HepG2 (cell line): ENCODE data around the gene ZNF526. TPM values are rescaled to one million over a fixed set of nuclear protein-coding genes. Genes with fewer than 3 reads are reported as not detected.

ENCODE experiments used
- AGO2 ChIP-seq: fragments of 200-400 bp; formaldehyde crosslinking; optimal IDR thresholded peaks from 2 replicates; pipeline ENCODE3; 2017; ENCODE audit warnings: mild to moderate bottlenecking, low read depth, low read length, moderate library complexity
- BRD4 ChIP-seq: sonication (generic); formaldehyde crosslinking; IDR thresholded peaks from 2 replicates; pipeline ENCODE4 v1.4.0; 2020; ENCODE audit warnings: missing genetic modification reagents
- FOXP1 ChIP-seq, 2 experiments: fragments of 450-650 bp in 1 of 2; IDR thresholded peaks; 2 replicates each; pipeline ENCODE4 v1.6.1; 2017 to 2018; ENCODE audit warnings: antibody characterized with exemption in 1 of 2
- NFYB ChIP-seq: sonication (generic); formaldehyde crosslinking; IDR thresholded peaks from 2 replicates; pipeline ENCODE4 v1.4.0; 2020; ENCODE audit warnings: missing genetic modification reagents
- NR2C2 ChIP-seq: sonication (generic); formaldehyde crosslinking; IDR thresholded peaks from 2 replicates; pipeline ENCODE4 v1.4.0; 2020; ENCODE audit warnings: missing genetic modification reagents, mild to moderate bottlenecking, moderate library complexity, borderline replicate concordance
- SALL2 ChIP-seq: sonication (generic); formaldehyde crosslinking; IDR thresholded peaks from 2 replicates; pipeline ENCODE4 v1.8.1; 2023; ENCODE audit warnings: mild to moderate bottlenecking, missing genetic modification reagents, inconsistent platforms
- SAP130 ChIP-seq: IDR thresholded peaks from 2 replicates; pipeline ENCODE4 v1.6.1; 2016; ENCODE audit warnings: low read depth
- SP2 ChIP-seq: sonication (generic); formaldehyde crosslinking; IDR thresholded peaks from 2 replicates; pipeline ENCODE4 v1.5.1; 2020; ENCODE audit warnings: mild to moderate bottlenecking, missing genetic modification reagents
- SRY ChIP-seq: sonication (generic); formaldehyde crosslinking; IDR thresholded peaks from 2 replicates; pipeline ENCODE4 v1.8.0; 2022; ENCODE audit warnings: mild to moderate bottlenecking, missing genetic modification reagents
- ZNF326 ChIP-seq: sonication (generic); formaldehyde crosslinking; IDR thresholded peaks from 2 replicates; pipeline ENCODE4 v1.4.0; 2020; ENCODE audit warnings: missing genetic modification reagents, borderline replicate concordance
- ZNF512 ChIP-seq: sonication (generic); formaldehyde crosslinking; IDR thresholded peaks from 2 replicates; pipeline ENCODE4 v1.4.0; 2020; ENCODE audit warnings: mild to moderate bottlenecking, missing genetic modification reagents
- ZNF549 ChIP-seq: sonication (generic); formaldehyde crosslinking; IDR thresholded peaks from 2 replicates; pipeline ENCODE4 v1.5.0; 2020; ENCODE audit warnings: missing genetic modification reagents
- ZNF629 ChIP-seq: sonication (generic); formaldehyde crosslinking; conservative IDR thresholded peaks from 2 replicates; pipeline ENCODE4 v1.5.0; 2020; ENCODE audit warnings: missing genetic modification reagents
- ZNF672 ChIP-seq: sonication (generic); formaldehyde crosslinking; IDR thresholded peaks from 2 replicates; pipeline ENCODE4 v1.8.1; 2022; ENCODE audit warnings: missing genetic modification reagents
- ZNF792 ChIP-seq: IDR thresholded peaks from 2 replicates; pipeline ENCODE4 v1.6.1; 2016
- polyA plus RNA-seq, 8 experiments: library from polyadenylated mRNA; depleted of rRNA in 3 of 8; stranded (reverse) in 7 of 8; unstranded in 1 of 8; fragments of >200 nt; fragmentation: Illumina TruSeq in 4 of 8; extraction: Trizol in 4 of 8; gene quantifications; 2 replicates each; pipeline versions ENCODE4 v1.2.1 to v1.2.3, GENCODE V29; 2011 to 2016; ENCODE audit warnings: low read depth in 4 of 8, missing spikeins in 1 of 8, mixed read lengths in 1 of 8; ENCODE audit not compliant: insufficient read depth in 1 of 8
- total RNA-seq, 5 experiments: library from RNA; depleted of rRNA; stranded (reverse); fragments of >200 nt; fragmentation: Illumina TruSeq; extraction: Trizol; gene quantifications; 2 replicates each; pipeline ENCODE4 v1.2.3, GENCODE V29; 2016; ENCODE audit warnings: low read depth in 1 of 5
- TF ChIP-seq, protein P1 (sequence below): sonication (generic); formaldehyde crosslinking; conservative IDR thresholded peaks from 2 replicates; pipeline ENCODE4 v1.4.0; 2020; ENCODE audit warnings: mild to moderate bottlenecking, missing genetic modification reagents, moderate library complexity
- TF ChIP-seq, protein P2 (sequence below): sonication (generic); formaldehyde crosslinking; IDR thresholded peaks from one replicate; pipeline ENCODE4 v1.5.1; 2020; ENCODE audit warnings: mild to moderate bottlenecking, missing genetic modification reagents; ENCODE audit errors: not compliant biosample characterization

ZNF526 gene
- total and polyA plus RNA-seq, 2 of the 13 experiments (the other 11 are each of a cell fraction or from before 2014, with no cell fraction given): 3.3 to 8.4 TPM

DNA sequence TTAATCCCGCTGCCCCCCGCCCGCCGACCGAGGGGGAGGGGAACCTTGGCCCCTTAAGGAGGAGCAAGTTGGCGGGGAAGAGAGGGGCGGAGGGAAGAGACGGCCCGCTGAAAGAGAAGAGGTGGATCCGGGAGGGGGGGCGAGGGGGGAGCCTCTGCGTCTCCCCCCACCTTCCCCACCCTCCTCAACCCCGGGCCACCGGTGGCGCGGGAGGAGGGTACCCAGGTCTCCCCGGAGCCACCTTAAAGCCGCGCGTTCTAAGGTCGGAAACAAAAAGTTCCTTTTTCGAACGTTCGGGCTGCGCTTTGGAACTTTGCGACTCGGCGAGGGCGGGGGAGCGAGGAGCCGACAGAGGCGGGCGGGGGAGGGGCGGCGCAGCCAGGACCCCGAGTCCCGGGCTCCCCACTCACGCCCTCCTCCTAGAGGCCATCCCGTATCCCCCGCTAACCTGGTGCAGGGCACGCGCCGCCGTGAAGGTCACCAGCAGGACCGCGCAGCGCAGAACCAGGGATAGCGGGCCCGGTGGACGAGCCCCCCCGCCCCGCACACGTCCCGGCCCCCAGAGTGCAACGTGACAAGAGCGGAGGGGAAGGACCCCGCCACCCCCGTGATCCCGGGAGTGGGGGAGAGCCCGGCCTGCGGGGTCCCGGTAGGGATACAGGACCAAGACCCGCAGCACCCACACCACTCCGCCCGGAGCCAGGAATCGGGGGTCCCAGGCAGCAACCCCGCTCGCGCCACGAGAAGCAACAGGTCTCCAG lies 34.2 kb downstream of the ZNF526 start (continued):
- TF ChIP-seq FOXP1 (IDR thresholded peaks at IDR 0.05) (no peak), FOXP1 (CRISPR knock-in tag; IDR thresholded peaks at IDR 0.05) (no peak), ZNF672 (CRISPR knock-in tag) (no peak), SALL2 (no peak), NR2C2 (CRISPR knock-in tag) (no peak; the same call in 1 of the 2 replicates), ZNF629 (CRISPR knock-in tag) (no peak), NFYB (CRISPR knock-in tag) (no peak), SP2 (CRISPR knock-in tag) (no peak; the same call in 1 of the 2 replicates), ZNF326 (no peak), SAP130 (CRISPR knock-in tag) (peak; percentile 64), ZNF512 (CRISPR knock-in tag) (no peak), AGO2 (peak; percentile 95), BRD4 (CRISPR knock-in tag) (no peak), ZNF549 (no peak), ZNF792 (no peak), SRY (CRISPR knock-in tag) (no peak)
- TF ChIP-seq, protein P1, sequence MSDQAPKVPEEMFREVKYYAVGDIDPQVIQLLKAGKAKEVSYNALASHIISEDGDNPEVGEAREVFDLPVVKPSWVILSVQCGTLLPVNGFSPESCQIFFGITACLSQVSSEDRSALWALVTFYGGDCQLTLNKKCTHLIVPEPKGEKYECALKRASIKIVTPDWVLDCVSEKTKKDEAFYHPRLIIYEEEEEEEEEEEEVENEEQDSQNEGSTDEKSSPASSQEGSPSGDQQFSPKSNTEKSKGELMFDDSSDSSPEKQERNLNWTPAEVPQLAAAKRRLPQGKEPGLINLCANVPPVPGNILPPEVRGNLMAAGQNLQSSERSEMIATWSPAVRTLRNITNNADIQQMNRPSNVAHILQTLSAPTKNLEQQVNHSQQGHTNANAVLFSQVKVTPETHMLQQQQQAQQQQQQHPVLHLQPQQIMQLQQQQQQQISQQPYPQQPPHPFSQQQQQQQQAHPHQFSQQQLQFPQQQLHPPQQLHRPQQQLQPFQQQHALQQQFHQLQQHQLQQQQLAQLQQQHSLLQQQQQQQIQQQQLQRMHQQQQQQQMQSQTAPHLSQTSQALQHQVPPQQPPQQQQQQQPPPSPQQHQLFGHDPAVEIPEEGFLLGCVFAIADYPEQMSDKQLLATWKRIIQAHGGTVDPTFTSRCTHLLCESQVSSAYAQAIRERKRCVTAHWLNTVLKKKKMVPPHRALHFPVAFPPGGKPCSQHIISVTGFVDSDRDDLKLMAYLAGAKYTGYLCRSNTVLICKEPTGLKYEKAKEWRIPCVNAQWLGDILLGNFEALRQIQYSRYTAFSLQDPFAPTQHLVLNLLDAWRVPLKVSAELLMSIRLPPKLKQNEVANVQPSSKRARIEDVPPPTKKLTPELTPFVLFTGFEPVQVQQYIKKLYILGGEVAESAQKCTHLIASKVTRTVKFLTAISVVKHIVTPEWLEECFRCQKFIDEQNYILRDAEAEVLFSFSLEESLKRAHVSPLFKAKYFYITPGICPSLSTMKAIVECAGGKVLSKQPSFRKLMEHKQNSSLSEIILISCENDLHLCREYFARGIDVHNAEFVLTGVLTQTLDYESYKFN (CRISPR knock-in tag): peak; percentile 48
- TF ChIP-seq, protein P2, sequence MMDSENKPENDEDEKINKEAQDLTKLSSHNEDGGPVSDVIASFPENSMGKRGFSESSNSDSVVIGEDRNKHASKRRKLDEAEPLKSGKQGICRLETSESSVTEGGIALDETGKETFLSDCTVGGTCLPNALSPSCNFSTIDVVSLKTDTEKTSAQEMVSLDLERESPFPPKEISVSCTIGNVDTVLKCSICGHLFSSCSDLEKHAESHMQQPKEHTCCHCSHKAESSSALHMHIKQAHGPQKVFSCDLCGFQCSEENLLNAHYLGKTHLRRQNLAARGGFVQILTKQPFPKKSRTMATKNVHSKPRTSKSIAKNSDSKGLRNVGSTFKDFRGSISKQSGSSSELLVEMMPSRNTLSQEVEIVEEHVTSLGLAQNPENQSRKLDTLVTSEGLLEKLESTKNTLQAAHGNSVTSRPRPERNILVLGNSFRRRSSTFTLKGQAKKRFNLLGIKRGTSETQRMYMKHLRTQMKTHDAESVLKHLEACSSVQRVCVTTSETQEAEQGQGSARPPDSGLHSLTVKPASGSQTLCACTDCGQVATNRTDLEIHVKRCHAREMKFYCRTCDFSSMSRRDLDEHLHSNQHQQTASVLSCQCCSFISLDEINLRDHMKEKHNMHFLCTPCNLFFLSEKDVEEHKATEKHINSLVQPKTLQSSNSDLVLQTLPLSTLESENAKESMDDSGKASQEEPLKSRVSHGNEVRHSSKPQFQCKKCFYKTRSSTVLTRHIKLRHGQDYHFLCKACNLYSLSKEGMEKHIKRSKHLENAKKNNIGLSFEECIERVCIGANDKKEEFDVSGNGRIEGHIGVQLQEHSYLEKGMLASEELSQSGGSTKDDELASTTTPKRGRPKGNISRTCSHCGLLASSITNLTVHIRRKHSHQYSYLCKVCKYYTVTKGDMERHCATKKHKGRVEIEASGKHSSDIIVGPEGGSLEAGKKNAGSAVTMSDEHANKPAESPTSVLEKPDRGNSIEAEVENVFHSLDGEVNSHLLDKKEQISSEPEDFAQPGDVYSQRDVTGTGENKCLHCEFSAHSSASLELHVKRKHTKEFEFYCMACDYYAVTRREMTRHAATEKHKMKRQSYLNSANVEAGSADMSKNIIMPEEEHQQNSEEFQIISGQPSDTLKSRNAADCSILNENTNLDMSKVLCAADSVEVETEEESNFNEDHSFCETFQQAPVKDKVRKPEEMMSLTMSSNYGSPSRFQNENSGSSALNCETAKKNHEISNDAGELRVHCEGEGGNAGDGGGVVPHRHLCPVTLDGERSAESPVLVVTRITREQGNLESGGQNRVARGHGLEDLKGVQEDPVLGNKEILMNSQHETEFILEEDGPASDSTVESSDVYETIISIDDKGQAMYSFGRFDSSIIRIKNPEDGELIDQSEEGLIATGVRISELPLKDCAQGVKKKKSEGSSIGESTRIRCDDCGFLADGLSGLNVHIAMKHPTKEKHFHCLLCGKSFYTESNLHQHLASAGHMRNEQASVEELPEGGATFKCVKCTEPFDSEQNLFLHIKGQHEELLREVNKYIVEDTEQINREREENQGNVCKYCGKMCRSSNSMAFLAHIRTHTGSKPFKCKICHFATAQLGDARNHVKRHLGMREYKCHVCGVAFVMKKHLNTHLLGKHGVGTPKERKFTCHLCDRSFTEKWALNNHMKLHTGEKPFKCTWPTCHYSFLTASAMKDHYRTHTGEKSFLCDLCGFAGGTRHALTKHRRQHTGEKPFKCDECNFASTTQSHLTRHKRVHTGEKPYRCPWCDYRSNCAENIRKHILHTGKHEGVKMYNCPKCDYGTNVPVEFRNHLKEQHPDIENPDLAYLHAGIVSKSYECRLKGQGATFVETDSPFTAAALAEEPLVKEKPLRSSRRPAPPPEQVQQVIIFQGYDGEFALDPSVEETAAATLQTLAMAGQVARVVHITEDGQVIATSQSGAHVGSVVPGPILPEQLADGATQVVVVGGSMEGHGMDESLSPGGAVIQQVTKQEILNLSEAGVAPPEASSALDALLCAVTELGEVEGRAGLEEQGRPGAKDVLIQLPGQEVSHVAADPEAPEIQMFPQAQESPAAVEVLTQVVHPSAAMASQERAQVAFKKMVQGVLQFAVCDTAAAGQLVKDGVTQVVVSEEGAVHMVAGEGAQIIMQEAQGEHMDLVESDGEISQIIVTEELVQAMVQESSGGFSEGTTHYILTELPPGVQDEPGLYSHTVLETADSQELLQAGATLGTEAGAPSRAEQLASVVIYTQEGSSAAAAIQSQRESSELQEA (CRISPR knock-in tag): no peak
